C4-2B (cell line): ENCODE measurements around the gene SORCS2.
A peak's percentile ranks its signal among the peaks of the same experiment; 100 is the strongest.

Source experiments
- H3K27ac ChIP-seq: fragments of 450-650 bp; 2 replicates; pipeline ENCODE4 v1.5.1; 2017
- ZFX ChIP-seq: fragments of 450-650 bp; IDR thresholded peaks from 2 replicates; pipeline ENCODE4 v1.6.1; 2017
- TF ChIP-seq, protein P1 (sequence below): fragments of 450-650 bp; conservative IDR thresholded peaks from 2 replicates; pipeline ENCODE4 v1.5.1; 2017; ENCODE audit warnings: mild to moderate bottlenecking

Gene SORCS2

DNA sequence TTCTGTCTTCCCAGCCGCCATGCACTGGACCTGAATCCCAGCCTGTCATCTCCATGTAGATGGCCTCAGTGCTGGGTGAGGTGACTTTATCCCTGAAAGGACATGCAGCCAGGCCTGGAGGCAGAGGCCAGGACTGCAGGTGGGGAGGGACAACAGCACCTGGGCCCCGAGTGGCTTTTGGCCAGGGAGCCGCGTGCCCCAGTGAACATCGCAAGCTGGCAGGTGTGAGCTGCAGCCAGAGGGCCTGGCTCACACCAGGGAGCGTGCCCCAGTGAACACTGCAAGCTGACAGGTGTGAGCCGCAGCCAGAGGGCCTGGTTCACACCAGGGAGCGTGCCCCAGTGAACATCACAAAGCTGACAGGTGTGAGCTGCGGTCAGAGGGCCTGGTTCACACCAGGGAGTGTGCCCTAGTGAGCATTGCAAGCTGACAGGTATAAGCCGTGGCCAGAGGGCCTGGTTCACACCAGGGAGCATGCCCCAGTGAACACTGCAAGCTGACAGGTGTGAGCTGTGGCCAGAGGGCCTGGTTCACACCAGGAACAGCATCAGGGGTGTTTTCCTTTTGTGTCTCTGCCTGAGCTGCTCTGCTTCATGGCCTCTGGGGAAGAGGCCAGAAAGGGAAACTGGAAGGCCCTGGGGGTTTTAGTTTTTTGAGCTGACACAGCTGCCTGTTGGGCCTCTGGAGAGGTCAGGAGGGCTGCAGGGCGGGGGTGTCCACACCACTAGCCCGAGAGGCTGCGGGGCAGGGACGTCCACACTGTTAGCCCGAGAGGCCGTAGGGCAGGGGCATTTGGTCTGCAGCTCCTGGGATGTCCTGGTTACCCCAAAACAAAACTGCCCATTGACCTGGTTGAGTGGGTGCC is 265.1 kb downstream of the SORCS2 start:
- no peak for TF ChIP-seq ZFX
- TF ChIP-seq, protein P1, sequence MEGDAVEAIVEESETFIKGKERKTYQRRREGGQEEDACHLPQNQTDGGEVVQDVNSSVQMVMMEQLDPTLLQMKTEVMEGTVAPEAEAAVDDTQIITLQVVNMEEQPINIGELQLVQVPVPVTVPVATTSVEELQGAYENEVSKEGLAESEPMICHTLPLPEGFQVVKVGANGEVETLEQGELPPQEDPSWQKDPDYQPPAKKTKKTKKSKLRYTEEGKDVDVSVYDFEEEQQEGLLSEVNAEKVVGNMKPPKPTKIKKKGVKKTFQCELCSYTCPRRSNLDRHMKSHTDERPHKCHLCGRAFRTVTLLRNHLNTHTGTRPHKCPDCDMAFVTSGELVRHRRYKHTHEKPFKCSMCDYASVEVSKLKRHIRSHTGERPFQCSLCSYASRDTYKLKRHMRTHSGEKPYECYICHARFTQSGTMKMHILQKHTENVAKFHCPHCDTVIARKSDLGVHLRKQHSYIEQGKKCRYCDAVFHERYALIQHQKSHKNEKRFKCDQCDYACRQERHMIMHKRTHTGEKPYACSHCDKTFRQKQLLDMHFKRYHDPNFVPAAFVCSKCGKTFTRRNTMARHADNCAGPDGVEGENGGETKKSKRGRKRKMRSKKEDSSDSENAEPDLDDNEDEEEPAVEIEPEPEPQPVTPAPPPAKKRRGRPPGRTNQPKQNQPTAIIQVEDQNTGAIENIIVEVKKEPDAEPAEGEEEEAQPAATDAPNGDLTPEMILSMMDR: no peak
- H3K27ac ChIP-seq: no peak overlapping the region

DNA sequence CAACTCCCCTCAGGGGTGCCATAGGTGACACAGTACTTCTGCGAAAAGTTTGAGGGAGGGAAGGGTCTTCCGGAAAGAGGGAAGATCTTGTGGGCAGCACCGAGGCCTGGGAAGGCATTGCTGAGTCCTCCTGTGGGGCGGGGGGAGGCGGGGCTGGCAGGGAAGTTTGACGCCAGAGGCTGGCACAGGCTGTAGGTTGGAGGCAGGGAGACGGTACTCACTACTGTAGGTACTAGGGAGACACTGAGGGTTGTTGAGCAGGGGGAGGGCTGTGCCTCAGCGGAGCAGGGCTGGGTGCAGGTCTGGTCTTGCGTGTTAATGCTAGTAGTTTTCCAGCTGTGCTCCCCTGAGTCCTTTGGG is 265.7 kb downstream of the SORCS2 start:
- TF ChIP-seq, protein P1: no peak
- TF ChIP-seq ZFX: no peak
- no peak overlapping the region for H3K27ac ChIP-seq

DNA sequence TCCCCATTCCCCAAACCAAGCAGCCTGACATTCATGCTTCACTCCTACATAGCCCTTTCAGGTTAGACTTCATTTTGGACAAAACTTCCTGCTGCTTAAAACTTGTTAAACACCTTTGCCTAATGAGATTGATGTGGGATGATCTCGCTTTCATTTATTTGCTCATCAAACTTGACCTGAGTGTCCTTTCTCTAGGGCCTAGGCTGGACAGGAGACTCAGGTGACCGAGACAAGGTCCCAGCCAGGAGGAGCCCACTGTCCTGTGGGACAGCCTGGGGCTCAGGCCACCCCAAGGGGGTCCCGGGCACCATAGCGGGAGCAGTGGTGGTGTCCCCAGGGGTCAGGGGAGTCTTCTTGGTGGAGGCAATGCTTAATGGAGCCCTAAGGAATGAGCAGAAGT is 266.1 kb downstream of the SORCS2 start:
- TF ChIP-seq, protein P1: no peak
- no peak for TF ChIP-seq ZFX

DNA sequence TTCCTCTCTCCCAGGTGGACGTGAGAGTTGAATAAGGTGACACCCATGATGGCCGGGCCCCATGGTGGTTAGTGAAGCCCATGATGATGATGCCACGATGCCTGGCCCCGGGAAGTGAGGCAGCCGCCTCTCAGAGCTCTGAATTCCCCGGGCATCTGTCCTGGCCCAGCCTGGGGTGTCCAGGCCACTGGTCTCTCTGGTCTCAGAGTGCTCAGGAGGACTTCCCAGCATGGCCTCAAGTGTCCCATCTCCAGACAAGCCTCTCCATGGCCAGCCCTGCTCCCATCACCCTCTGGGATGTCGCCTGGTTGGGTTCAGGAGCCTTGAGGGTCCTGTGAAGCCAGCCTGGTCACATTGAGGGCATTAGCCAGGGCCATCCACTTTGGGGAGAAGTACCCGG is 267.1 kb downstream of the SORCS2 start:
- no peak overlapping the region for H3K27ac ChIP-seq
- TF ChIP-seq ZFX: no peak
- TF ChIP-seq, protein P1: no peak

More for the DNA sequence above, 266.1 kb downstream of the SORCS2 start:
- no peak overlapping the region for H3K27ac ChIP-seq

DNA sequence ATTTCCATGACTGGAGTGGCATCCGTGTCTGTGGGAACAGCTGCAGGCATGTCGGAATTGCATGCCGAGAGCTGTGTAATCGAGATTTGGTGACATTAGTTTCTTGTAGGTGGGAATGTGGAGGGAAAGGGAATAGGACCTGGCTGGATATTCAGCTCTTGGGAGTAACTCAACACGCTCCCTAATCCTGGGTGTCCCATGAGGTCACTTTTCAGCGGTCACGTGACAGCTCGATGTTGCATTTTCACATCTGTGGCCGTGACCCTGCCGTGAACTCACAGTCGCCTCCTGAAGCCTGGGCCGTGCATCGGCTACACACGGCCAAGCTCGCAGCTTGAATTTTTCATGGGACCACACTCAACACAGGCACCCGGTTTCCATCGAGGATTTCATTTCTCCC is 268.2 kb downstream of the SORCS2 start:
- TF ChIP-seq, protein P1: no peak
- no peak for TF ChIP-seq ZFX
- no peak overlapping the region for H3K27ac ChIP-seq

DNA sequence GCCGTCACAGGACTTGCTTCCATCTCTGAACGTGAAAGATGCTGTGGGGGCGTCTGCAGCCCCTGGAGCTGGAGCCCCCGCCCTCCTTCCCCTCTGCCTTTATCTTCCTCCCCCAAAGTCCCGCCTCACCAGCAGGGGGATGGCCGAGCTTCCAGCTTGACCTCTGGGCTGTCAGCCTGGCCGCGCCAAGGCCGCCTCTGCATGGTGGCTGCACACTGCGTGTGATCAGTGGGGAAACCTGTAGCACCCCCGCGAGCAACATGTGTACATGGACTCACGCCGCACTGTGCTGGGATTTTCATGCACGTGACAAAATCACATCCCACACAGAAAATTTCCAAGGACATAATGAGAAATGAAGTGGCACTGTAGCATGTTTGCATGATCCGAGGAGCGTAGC is 268.9 kb downstream of the SORCS2 start:
- no peak overlapping the region for H3K27ac ChIP-seq
- no peak for TF ChIP-seq ZFX

DNA sequence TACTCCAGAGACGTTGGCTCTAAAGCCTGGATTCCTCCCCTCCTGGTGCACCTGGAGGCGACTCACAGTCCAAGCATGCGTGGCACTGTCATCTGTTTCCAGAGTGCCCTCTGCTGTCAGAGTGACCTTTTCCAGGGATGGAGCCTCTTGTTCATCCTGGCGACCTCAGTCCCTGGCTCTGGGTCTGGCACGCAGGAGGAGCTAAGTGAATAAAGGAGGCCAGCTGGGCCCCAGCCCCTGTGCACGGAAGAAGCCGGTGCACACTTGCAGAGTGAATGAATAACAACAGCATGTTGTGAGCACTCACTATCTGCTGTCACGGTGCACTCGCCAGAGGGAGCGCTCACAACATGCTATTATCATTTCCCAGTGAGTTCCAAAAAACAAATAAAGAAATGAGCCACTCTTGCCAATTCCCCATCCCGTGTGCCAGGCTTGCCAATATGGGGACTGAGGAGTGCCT is 270.2 kb downstream of the SORCS2 start:
- no peak for TF ChIP-seq ZFX
- TF ChIP-seq, protein P1: peak; percentile 74
- no peak overlapping the region for H3K27ac ChIP-seq
